Measurements from ENCODE around the gene ACVRL1. TPM values are rescaled to one million over a fixed set of nuclear protein-coding genes. Genes with fewer than 3 reads are reported as not detected.
"Not testable (repeated sequence)": the region's sequence is repeated elsewhere in the genome, so short reads cannot be mapped to it uniquely, and the experiment has no call there.

Gene ACVRL1
- polyA plus RNA-seq, 5 donors, result 74.1 to 106 (median 78.8) TPM

GRCh38 chr12:51872689-51872981 is 34.7 kb upstream of the ACVRL1 start:
- DNase-seq, result no peak

DNA sequence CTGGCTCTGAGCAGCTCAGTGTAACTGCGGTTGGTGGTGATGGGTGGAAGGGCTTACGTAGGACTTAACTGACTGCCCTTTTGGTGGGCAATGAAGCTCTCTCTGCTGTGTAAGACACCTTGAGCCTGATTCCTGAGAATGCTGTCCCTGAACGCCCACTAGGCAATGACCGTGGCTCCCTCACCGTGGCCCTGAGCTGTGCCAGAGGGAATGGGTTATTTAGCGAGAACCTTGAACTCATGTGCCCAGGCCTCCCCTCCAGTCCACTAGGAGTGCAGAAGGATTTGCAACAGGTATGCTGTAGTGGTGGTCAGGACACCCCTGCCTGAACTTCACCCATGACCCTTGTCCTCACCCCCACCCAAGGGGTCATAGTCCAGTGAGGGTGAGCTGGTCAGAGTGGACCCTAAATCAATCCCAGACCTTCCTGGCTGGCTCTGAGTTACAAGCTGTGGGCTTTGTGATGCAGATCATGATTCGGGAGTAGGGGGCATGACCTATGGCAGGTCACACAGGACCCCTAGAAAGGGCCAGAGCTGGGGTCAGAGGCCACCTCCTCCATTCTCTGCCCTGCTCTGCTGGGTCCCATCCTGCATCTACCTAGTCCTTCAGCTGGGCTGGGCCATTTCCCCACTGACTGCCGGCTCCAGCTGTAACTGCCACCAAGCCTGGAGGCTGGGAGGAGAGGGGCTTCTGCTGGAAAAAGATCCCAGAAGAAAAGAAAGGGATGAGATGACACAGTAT is 33.9 kb upstream of the ACVRL1 start:
- no peak for DNase-seq

- DNase-seq, result no peak
Measured at GRCh38 chr12:51874000-51874399, 33.3 kb upstream of the ACVRL1 start.

DNA sequence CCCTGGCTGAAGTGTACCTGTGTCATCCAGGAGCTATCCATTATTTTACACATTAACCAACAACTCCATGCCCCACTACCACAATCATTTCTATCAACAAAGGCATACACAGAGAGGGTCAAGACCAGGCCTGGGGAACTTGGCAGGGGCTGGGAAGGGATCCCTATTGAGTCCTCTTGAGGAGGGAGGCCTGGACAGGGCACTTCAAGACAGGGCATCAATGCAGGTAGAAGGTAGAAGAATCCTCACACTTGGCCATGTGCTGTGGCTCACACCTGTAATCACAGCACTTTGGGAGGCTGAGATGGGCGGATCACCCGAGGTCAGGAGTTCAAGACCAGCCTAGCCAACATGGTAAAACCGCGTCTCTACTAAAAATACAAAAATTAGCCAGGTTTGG is 32.8 kb upstream of the ACVRL1 start:
- no peak for DNase-seq

DNA sequence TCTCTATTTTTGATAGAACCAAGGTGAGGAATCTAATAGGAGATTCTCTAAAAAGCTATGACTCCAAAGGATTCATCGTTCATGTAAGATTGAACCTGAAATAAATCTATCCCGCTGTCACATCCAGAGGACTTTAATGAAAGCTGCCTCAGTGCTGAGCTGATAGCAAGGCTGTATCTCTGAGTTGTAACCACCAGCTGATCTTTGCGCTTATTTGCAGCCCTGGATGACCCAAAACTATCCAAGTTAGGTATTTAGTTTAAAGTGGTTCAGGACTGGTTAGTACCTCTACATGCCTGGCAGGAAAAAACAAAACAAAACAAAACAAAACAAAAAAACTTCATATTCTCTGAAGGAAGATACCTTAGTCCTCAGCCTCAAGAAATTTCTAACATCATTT is 28.2 kb upstream of the ACVRL1 start:
- no peak for DNase-seq

DNA sequence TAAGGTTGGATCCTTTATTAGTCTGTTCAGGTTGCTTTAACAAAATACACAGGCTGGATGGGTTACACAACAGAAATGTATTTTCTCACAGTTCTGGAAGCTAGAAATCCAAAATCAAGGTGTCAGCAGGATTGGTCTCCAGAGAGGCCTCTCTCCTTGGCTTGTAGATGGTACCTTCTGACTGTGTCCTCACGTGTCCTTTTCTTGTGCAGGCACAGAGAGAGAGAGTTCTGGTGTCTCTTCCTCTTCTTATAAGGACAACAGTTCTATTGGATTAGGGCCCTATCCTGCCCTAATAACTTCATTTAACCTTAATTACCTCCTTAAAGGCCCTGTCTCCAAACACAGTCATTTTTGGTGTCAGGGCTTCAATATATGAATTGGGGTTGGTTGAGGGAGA is 24.0 kb upstream of the ACVRL1 start:
- DNase-seq, result no peak

GRCh38 chr12:51883998-51884675 is 23.2 kb upstream of the ACVRL1 start:
- DNase-seq, result no peak

- DNase-seq, result no peak
Measured at GRCh38 chr12:51884676-51885229, 22.6 kb upstream of the ACVRL1 start.

GRCh38 chr12:51885294-51886020 is 21.8 kb upstream of the ACVRL1 start:
- not testable (repeated sequence) for DNase-seq

DNA sequence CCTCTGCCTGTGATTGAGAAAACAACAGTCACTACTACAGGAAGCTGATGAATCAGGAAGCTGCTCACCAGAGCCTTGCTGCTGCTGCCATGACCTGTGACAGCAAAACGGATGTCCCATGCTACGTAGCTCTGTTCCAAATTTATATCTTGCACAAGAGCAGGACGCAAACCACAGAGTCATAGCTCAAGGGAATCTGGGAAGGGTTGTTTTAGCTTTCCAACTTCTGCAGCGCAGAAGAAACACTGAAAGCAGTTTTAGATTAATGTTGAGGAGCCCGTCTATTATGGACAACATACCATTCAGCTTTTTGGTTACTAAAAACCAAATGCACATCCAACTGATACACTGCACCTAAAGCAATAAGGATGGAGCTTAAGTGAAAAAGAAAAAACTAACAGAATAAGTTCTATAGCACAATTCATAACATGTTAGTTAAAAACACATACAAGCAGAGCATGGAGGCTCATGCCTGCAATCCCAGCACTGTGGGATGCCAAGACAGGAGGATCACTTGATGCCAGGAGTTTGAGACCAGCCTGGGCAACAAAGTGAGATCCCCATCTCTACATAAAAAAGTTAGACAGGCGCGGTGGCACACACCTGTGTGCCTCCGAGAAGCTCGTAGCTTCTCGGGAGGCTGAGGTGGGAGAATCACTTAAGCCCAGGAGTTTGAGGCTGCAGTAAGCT is 21.1 kb upstream of the ACVRL1 start:
- DNase-seq, result peak; percentile 72 to 82

DNA sequence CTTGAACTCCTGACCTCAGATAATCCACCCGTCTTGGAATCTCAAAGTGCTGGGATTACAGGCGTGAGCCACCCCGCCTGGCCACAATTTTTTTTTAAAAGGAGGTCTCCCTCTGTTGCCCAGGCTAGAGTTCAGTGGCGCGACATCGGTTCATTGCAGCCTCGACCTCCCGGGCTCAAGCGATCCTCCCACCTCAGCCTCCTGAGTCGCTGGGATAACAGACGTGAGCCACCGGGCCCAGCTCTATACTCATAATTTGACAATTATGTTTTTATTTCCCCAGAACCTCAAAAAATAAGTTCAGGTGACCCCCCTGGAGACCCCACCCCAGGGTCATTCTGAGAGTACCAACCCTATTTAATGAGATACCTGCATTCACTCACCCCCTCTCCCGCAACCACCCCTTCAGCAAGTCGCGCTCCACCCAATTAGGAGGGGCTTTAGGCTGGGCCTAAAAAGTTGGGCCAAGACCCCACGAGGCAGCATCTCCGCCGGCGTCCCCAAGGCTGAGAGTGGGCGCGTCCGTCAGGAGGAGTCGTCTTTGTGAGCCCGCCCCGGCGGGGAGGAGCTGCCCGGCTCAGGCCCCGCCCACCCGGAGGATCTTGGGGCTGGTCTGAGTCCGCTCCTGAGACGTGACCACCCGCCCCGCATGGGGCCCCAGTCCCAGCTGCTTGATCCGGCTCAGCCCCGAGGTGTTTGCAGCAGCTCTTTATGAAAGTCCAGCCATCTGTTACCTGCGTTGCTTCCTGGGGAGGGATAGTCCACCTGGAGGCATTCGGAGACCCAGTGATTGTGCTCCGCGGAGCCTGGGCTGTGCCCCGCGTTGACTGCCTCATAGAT is 19.6 kb upstream of the ACVRL1 start, which contains the start of gene ANKRD33:
Gene ANKRD33, plus strand, starts transcription at position 628 of the 840 bp plus-strand sequence. Its CDS starts 84 bp downstream, at position 712.
- DNase-seq, result no peak

- DNase-seq, result no peak
Measured at GRCh38 chr12:51888316-51889215, 18.7 kb upstream of the ACVRL1 start.

GRCh38 chr12:51889216-51890132 is 17.8 kb upstream of the ACVRL1 start:
- DNase-seq, result no peak

GRCh38 chr12:51890133-51890464 is 17.2 kb upstream of the ACVRL1 start:
- DNase-seq, result no peak

GRCh38 chr12:51890511-51891171 is 16.7 kb upstream of the ACVRL1 start:
- no peak for DNase-seq

GRCh38 chr12:51891843-51892242 is 15.5 kb upstream of the ACVRL1 start:
- DNase-seq, result no peak

DNA sequence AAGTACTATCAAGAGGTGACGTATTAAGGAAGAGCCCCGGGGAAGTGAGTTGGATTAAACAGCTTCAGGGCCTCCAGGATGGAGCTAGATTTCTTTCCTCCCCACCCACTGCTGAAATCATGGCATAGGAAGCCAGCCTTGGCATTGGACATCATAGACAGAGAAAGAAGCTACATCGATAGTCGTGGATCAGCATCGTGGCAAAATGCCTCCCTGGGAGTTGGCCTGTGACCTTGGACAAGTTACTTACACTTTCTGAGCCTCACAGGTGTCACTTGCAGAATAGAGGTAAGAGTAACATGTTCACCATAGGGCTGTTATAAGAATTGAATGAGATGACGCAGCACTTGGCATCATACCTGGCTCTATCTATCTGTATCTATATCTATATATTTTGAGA is 13.5 kb upstream of the ACVRL1 start:
- DNase-seq, result no peak

- no peak for DNase-seq
Measured at GRCh38 chr12:51895378-51896135, 11.7 kb upstream of the ACVRL1 start.

All from right lung (tissue), 5 donors.